AG10803 (cell line): Measurements from ENCODE around the gene EIF4E1B.

Experiments
- DNase-seq: peaks from one replicate; pipeline ENCODE4 v3.0.0; 2010; ENCODE audit warnings: low read depth
- H3K4me3 ChIP-seq: 2 replicates; pipeline ENCODE4 v1.5.1; 2011; ENCODE audit warnings: mild to moderate bottlenecking, low read length, control low read depth
- TF ChIP-seq, protein P1 (sequence below): conservative IDR thresholded peaks from 2 replicates; pipeline ENCODE4 v1.5.1; 2011; ENCODE audit warnings: mild to moderate bottlenecking, low read length, control low read depth, inconsistent platforms

The EIF4E1B gene

DNA sequence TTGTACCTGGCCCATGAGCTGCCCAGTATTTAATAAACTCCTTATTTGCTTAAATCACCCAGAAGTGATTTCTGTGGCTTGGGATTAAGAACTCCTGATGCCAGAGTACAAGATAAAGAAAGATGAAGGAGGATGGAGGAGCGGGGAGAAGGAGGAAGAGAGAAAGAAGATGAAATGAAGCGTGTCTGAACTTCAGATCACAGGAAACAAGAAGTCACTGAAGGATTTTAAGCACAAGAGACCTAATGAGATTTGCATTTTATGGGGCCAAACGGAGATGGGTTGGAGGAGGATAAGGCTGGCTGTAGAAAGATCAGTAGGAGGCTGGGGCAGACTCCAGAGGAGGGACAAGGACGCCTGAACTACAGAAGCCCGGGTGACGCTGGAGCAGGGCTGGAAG is 3.1 kb downstream of the EIF4E1B start:
- no peak overlapping the region for H3K4me3 ChIP-seq
- DNase-seq, result no peak
- TF ChIP-seq, protein P1, sequence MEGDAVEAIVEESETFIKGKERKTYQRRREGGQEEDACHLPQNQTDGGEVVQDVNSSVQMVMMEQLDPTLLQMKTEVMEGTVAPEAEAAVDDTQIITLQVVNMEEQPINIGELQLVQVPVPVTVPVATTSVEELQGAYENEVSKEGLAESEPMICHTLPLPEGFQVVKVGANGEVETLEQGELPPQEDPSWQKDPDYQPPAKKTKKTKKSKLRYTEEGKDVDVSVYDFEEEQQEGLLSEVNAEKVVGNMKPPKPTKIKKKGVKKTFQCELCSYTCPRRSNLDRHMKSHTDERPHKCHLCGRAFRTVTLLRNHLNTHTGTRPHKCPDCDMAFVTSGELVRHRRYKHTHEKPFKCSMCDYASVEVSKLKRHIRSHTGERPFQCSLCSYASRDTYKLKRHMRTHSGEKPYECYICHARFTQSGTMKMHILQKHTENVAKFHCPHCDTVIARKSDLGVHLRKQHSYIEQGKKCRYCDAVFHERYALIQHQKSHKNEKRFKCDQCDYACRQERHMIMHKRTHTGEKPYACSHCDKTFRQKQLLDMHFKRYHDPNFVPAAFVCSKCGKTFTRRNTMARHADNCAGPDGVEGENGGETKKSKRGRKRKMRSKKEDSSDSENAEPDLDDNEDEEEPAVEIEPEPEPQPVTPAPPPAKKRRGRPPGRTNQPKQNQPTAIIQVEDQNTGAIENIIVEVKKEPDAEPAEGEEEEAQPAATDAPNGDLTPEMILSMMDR, result no peak

DNA sequence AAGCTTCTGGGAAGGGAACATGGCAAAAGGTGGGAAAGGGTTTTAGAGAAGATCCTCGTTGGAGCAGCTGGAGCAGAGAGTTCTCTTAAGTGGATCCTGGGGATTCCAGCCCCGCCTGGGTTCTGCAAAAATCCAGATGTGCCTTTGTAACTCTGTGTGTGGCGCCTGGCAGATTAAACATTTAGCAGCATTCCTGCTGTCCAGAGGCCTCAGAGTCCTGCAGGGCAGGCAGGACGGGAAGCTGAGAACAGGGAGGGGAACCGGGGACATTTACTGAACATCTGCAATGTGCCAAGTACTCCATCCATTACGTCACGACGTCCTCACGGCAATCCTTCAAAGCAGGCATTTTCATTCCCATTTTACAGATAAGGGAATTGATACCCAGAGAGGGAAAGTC is 6.0 kb downstream of the EIF4E1B start:
- TF ChIP-seq, protein P1, result no peak
- H3K4me3 ChIP-seq, result no peak overlapping the region
- peak; percentile 34 for DNase-seq

DNA sequence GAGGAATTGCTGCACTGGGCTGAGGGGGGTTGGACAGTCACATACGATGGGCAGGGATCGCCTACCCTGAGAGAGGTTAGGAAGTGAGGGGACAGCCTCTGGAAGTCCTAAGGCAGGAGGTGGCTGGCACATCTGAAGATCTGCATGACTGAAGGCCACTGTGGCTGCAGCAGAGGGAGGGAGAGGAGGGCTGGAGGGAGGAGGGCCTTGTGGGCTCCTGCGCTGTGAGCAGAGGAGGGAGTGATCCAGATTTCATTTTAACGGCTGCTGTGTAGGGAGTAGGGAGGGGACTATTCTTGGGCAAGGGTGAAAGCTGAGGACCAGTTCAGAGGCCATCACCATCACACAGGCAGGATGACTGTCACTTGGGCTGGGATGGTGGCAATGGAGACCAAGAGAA is 7.1 kb downstream of the EIF4E1B start:
- TF ChIP-seq, protein P1, result no peak
- H3K4me3 ChIP-seq, result no peak overlapping the region
- no peak for DNase-seq

DNA sequence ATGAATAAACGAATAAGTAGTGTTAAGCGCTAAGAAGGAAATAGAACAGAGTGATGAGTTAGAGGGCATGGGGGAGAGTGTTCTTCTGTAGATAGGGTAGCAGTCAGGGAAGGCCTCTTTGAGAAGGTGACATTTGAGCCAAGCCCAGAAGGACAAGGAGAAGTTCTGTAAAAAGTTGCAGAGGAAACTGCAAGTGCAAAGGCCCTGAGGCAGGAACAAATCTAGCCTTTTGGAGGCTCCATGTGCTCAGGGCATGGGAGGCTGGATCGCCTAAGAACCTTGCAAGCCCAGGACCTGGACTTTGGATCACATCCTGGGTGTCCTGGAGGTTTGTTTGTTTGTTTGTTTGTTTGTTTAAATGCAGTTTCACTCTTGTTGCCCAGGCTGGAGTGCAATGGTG is 8.0 kb downstream of the EIF4E1B start:
- TF ChIP-seq, protein P1, result no peak
- no peak for DNase-seq
- H3K4me3 ChIP-seq, result no peak overlapping the region

DNA sequence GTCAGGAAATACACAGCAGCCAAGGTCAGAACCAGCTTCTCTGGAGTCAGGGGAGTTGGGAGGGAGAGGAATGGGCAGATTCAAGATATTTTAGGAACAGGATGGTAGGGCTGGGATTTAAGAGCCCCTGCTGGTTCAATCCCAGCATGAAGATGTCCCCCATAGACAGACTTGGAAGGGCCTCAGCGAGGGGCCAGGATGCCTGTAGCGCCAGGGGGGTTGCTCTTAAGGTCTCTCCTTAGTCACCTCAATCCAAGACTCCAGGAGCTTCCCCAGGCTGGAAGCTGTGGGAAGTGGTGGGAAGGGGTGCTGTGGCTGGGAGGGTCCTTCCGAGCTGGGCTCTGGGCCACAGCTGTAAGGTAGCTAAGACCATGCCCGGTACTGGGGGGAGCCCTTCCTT is 8.7 kb downstream of the EIF4E1B start:
- TF ChIP-seq, protein P1, result no peak
- no peak for DNase-seq
- H3K4me3 ChIP-seq, result no peak overlapping the region

DNA sequence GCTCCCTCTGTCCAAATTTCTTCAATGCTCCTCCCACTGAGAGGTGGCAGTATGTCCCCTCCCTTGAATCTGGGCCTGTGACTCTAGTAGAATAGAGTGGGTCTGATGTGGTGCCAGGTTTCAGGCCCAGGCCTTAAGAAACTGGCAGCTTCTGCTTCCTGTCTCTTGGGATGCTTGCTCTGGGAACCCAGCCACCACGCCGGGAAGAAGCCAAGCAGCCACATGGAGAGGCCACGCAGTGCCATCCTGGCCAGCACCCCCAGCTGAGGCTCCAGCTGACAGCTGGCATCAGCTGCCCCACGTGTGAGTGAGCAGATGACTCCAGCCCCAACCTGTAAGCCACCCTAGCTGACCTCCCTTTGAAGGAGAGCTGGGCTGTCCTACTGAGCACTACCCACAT is 9.5 kb downstream of the EIF4E1B start:
- peak; percentile 80 for DNase-seq
- TF ChIP-seq, protein P1, result no peak
- no peak overlapping the region for H3K4me3 ChIP-seq

DNA sequence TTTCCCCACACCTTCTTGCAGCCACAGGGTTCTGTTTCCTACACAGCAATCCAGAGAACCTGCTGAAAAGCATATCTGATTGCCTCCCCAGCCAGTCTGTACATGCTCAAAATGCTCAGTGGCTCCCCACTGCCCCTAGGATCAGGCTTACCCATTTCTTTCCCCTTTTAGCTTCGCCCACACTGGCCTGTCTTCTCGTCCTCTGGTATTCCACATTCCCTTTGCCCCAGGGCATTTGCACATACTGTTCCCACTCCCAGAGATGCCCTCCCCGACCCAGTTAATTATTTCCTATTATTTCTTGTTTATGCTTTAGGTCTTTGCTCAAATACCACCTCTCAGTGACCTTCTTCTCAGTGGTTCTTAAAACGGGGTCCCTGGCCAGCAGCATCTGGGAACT is 10.1 kb downstream of the EIF4E1B start:
- TF ChIP-seq, protein P1, result no peak
- DNase-seq, result no peak
- no peak overlapping the region for H3K4me3 ChIP-seq
